GM19035 (cell line): ENCODE measurements around the gene TSLP.

Experiments
- ATAC-seq: cut with Tn5 transposase; IDR thresholded peaks from one replicate; pipeline ENCODE4 v1.9.1; 2021; ENCODE audit not compliant: unreplicated experiment

Gene TSLP

DNA sequence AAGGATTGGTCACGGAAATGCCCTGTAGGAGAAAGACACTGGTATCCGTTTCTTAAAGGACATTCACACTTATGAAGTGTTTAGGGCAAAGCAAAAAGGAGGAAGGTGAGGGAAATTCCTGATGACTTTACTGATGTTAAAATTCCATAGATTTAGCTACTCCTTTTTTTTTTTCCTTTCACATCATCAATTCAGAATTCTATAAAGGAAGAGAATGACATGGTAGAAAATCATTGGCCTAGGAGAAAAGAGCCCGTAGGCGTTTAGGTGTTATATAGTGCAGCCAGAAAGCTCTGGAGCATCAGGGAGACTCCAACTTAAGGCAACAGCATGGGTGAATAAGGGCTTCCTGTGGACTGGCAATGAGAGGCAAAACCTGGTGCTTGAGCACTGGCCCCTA lies at the start of gene TSLP:
TSLP (plus strand) TSS at position 301 of the 400 bp plus-strand sequence. CDS start 178 bp downstream, outside the sequence.
- no peak for ATAC-seq

DNA sequence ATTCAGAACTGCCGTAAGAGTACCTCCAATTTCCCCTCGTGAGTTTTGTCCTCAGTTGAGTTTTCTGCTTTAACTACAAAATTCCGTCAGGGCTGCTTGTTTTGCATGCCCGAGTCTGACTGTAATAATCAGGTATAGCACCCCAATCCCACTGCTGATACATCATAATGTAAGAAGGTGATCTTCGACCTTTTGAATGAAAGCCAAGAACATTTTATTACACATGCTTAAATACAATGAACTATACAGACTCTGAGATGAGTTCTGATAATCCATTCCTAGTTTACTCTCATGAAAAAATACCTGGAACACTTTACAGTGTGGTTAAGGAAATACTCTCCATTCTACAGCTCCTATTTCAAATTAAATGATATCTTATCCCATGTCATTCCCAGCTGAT lies 49.2 kb upstream of the TSLP start:
- no peak for ATAC-seq

DNA sequence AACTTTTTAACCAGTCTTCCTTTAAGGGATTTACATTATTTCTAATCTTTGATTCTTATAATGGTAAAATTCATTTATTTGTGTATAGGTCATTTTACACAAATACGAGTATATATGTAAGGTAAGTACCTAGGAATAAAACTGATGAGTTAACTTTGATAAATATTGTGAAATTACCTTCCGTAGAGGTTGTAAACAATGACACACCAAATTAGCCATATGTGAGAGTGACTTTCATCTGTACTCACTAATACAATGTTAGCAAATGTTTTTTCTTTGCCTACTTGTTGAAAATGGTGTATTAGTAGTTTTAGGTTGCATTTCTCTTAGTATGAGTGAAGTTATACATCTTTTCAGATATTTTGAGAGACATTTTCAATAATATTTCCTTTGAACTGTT lies 42.6 kb upstream of the TSLP start:
- ATAC-seq: no peak

DNA sequence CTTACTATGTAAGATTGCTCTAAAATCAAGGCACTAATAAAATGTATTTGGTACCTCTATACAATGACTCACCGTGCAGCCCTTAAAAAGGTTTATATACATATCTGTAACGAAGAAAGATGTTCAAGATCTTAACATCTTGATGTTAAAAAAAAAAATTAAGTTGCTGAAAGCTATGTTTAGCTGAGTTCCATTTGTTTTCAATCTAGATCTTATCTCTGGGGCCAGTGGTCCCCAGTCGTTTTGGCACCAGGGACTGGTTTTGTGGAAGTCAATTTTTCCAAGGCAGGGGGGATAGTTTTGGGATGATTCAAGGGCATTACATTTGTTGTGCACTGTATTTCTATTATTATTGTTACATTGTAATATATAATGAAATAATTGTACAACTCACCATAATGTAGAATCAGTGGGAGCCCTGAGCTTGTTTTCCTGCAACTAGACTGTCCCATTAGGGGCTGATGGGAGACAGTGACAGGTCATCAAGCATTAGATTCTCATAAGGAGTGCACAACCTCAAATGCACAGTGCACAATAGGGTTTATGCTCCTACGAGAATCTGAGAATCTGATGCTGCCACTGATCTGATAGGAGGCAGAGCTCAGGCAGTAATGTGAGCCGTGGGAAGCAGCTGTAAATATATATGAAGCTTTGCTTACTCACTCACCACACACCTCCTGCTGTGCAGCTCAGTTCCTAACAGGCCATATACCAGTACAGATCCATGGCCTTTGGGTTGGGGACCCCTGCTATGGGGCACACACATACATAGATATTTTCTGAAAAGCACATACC lies 27.6 kb upstream of the TSLP start:
- no peak for ATAC-seq

DNA sequence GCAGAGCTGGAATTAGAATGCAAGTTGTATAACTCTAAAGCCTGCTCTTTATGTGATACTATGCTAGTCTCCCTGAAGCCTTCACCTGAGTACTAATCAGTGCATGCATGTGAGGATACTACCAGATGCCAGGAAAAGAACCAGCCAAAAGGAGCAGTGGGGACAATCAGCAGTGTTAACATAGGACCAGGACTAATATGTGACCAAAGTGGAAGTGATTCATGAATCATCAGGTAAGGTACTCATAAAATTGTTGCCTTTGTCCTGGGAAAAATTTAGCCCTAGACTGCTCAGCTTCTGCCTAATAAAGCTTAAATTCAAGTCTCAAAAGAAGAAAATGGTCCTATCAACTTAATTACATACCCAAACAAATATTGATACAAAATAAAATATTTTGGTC lies 13.4 kb upstream of the TSLP start:
- no peak for ATAC-seq

DNA sequence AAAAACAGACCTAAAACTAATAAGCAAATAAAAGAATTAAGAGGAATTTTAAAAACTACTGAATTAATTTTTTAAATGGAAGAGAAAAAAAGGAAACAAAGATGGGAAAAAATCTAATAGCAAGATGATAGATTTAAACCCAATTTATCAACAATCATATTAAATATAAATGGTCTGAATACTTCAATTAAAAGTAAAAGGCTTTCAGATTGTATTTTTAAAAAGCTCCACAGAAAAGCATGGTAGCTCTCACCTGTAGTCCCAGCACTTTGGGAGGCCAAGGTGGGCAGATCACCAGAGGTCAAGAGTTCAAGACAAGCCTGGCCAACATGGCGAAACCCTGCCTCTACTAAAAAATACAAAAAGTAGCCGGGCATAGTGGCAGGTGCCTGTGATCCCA lies 11.3 kb upstream of the TSLP start:
- no peak for ATAC-seq

DNA sequence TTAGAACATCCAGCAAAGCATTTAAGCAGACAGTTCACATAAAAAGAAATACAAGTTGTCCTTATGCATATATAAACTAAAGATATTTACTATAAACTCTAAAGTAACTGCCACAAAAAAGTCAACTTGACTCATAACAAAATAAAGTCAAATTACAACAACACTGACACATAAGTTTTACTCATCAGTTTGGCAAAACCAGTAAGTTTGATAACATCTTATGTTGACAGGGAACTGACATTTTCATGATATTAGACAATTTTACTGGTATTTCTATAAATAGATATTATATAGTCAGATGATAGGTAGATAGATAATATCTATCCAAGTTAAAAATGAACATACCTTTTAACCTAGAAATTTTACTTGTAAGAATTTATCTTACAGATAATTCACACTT lies 9.9 kb upstream of the TSLP start:
- no peak for ATAC-seq

DNA sequence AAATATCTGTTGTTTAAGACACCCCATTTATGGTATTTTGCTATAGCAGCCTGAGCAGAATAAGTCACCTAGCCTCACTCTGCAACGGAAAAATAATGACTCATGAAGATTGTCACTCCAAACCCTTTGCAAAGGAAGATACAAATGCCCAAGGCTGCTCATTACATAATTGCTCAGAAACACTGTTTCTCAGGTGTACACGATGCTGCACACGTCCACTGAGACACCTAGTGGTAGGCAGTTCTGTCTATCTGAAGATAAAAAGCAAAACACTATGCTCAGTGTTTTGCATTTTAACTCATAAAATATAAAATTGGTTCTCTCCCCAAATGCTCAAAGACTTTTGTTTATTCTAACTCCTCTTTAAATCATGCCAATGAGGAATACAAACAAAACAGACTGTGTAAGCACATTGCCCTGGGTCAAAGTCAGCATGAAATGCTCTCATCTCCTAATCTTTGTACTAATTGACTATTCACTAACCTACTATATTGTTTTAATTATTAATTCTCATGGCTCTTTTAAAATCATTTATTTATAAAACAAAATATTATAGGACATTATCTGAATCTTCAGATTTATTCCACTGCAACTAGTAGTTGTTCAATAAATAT lies 7.7 kb upstream of the TSLP start:
- peak; percentile 73 for ATAC-seq

DNA sequence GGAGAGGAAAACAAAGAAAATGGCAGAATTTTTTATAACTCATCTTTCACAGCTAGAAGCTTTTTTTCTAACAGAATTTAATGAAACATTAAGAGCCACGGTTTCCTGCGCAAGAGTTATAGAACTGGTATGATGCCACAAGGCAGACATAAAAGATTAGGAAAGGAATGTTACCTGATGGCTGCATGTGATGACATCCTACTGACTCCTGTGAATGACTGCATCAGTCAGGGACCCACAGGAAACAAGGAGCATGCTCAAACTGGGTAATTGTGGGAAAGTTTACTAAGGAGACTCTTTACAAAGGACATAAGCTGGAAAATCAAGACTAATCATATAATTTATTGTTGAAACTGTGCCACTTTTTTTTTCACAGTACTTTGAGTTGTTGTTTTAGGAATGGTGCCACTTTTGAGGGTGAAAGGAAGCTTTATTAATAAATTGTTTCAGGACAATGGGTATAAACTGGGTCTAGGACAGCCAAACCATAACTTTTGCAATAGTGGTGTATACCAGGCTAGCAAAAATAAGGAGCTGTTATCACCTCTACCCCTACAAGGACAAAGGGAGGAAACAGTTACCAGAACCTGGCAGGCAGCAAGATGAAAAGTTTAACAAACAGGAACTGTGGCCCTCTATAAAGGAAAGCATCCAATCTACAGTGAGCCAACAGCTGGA lies 5.1 kb upstream of the TSLP start:
- ATAC-seq: no peak

DNA sequence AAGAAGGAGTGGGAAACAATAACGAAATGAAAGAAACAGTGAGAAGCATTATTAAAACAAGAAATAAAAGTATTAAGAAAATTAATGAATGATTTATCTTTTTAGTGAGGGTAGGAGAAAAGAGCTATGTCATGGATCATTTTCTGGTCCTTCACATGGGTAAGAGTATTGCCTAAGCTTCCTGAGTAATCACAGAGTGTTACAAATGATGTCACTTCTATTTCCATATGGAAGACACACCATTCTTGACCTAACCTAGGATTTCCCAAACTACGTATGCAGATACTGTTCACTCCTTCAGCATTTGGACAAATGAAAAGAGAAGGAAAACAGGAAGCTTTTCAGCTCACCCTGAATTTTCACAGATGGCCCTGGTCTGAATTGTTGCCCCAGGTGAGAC lies 3.3 kb upstream of the TSLP start:
- ATAC-seq: no peak

DNA sequence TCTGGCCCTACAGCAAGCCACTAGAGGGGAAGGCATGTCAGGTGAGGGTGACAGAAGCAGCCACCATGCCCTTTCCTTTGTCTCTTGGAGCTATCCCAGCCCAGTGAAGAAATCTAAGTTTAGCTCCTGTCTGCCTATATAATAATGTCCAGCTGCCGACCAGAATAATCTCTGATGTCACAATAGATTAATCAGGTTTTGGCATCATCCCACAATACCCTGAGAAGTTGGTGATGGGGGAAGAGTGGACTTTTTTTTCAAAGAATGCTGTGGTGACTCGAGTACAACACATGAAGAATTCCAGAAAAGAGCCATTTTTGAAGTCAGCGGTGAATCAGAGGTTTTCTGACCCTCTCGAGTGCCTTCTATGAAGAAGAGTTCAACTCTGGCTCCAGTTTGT lies 1.7 kb upstream of the TSLP start:
- ATAC-seq: no peak

DNA sequence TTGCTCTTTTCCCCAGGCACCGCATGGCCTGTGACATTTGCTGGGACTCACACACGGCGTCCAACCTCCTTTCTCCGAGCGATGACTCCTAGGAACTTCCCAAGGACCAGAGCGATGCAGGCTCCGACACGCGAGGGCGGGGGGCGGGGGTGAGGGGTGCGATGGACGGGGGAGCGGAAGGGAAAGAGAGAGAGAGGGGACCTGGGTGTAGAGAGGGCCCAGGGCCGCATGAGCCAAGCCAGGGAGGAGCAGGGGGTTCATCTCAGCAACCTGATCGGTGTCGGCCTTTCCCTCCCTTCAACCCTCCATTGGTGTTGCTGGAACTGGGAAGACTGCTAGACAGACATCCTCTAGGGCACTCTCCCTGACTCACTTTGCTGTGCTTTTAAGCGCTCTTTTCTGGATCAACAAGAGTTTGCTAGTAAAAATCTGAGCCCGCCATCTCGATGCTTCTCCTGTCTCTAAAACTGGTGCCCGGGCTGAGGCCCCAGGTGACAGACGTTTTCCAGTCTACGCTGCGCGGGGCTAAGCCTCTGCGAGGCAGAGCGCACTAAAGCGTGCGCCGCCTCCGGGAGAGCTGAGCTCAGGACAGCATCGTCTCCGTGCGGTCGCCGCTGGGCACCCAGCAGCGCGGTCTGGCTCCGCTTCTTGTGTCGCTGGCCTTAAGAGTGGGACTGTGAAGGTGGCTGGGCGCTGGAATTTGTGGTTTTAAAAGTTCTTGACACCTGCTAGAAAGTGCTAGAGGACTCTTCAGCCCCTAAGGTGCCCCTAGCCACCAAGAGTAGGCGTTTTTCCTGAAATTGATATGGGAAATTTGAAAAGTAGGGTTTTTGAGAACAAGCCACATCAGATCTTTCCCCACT lies 1.0 kb upstream of the TSLP start:
- ATAC-seq: peak; percentile 49

DNA sequence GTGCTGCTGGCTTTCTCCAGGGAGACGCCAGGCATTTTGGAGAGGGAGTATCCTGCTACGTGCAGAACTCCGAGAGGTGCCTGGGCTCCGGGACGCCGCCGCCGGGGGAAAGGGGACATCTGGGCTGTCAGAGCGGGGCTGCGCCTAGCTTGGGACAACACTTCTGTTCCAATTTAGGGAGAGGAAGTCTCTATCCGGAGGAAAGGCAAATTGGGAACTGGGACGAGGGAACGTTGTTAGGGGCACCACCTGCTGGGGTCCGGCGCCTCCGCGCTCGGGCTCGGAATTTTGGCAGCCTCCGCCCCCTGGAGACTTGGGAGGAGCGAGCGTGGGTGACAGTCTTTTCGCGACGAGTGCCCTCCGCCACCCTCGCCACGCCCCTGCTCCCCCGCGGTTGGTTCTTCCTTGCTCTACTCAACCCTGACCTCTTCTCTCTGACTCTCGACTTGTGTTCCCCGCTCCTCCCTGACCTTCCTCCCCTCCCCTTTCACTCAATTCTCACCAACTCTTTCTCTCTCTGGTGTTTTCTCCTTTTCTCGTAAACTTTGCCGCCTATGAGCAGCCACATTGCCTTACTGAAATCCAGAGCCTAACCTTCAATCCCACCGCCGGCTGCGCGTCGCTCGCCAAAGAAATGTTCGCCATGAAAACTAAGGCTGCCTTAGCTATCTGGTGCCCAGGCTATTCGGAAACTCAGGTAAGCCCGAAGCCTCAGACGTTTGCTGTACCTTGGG lies 1.6 kb downstream of the TSLP start:
- peak; percentile 75 for ATAC-seq

DNA sequence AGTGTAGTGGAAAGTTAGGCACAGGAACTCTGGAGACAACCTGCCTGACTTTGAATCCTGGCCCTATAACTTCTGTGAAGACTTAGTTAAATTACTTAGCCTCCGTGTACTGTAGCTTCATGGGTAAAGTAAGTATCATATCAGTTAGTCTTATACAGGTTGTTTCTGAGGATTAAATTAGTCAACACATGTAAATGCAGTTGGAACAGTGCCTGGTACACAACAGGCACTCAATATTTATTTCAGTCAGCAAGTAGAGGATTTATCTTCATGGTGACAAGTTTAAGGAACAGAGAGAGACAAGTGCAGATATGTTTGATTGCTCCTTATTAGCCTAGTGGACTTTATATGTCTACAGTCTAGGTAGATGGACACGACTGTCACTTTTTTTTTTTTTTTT lies 2.7 kb downstream of the TSLP start:
- no peak for ATAC-seq

DNA sequence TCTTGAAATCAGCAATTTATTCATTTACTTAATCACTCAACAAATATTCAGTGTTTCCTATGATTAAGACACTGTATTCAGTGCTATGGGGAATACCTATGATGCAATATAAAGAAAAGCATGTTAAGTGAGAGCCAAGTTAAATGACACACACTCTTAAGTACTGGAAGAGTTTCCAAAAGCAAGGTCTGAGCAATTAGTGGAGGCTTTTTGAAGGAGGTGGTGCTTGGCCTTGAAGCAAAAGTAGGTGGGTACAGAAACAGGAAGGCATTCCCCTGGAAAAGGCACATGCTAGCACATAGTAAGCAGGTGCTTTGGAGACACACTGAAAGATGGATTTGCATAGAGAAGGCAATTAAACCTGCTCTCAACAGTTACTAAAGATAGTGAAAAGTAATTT lies 4.0 kb downstream of the TSLP start:
- ATAC-seq: no peak

DNA sequence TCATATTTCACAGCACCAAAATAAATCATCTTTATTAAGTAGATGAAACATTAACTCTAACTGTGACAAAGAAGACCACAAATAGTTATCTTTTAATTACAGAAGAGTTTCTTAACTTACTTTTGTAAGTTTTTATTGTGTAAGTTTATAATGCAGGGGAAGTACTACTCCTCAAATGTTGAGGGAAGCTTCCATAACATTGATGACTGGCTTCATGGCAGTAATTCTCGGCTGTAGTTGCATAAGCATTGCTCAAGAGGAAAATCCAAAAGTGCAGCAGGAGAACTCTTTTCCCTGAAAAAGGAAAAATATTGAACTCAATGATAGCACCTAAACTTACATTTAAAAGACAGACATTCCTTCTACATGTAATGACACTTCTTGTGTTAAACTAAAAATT lies 4.6 kb downstream of the TSLP start:
- ATAC-seq: no peak

DNA sequence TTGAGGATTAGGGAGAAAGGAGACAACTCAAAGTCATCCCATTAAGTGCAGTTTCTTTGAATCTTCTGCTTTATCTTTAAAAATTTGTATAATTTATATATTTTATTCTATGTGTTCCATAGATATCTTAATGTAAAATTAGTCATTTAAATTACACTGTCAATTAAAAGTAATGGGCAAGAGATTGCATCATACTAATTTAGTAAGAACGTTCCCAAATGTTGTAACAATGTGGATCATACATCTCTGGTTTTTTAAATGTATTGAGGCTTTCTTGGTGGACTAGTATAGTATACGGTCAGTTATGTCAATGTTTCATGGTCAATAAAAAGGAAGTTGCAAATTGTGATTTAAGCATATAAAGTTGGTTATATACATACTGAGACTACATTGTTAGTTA lies 6.2 kb downstream of the TSLP start:
- ATAC-seq: no peak

DNA sequence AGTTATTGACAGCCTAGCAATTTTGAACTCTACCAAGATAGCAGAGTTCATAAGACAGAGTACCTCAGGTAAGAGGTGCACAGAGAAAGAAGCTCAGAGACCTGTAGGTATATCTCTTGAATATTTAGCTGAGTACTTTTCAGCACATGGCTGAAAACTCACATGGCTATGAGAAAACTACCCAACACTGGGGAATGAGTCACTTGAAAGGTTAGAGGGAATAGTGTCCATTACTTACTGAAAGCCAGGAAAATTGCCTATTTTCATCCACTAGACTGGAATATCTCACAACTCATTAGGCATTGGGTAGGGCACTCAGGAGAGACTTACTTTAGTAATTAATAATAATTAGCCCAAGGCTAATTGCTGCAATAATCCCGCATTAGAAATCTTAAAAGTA lies 8.3 kb downstream of the TSLP start:
- no peak for ATAC-seq

DNA sequence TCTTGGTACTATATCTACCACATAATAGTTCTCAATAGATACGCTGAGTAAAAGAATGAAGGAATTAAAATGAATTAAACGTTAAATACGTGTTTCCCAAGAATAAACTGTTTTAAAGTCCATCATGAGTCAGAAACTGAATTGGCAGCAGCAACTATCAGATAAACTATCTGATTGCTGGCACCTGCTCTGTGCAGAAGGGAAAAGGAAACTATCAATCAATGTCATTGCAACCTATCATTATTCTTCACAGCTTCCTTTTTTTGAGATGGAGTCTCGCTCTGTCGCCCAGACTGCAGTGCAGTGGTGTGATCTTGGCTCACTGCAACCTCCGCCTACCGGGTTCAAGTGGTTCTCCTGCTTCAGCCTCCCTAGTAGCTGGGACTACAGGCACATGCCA lies 11.8 kb downstream of the TSLP start:
- no peak for ATAC-seq

DNA sequence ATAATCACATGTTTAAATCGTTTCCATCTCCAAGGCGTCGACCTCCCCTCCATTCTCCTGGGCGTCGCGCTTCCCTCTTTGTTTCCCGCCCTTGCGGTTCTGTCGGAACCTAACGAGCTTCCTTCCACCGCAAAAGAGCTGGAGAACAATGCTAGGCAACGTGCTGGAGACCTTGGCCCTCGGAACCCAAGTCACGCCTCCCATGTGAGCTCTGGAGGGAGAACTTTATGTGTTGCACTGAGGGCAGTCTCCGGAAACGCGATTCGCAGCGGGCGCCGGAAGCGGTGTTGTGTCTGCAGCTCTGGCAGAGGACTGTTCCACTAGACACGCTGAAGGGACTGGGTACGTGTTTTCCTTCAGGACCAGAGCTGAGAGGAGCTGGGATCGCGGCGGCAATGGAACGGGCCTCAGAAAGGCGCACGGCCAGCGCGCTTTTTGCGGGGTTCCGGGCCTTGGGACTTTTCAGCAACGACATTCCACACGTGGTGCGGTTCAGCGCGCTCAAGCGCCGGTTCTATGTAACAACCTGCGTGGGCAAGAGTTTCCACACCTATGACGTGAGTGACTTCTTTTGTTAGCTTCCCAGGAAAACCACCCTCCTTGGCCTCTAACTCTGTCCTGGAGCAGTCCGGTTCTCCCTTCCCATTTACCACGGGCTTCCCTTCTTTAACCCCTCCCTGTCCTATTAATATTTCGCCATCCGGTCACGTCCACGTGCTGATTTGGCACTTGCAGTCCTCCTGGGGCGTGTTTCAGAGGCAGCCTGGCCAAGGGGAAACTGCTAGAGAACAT lies 20.7 kb downstream of the TSLP start, which contains the start of gene WDR36:
WDR36 (plus strand) TSS at position 287 of the 792 bp plus-strand sequence; CDS start at position 396, 109 bp downstream.
- ATAC-seq: peak; percentile 97
